Measurements from ENCODE around the gene ANKH. TPM values are rescaled to one million over a fixed set of nuclear protein-coding genes. Genes with fewer than 3 reads are reported as not detected.

The ANKH gene
- total RNA-seq, 1 experiment from 2014 or later, result 65.2 TPM

GRCh38 chr5:14810282-14810681 is 61.3 kb downstream of the ANKH start:
- DNase-seq (ENCODE audit: low read depth, low spot score), result no peak
- peak overlapping the region; percentile 51 for H3K9ac ChIP-seq (ENCODE audit: low read length)
- ChIA-PET CTCF (interaction anchor here (0.7 to 1.3 kb wide), 2 partner anchors 58 to 193 kb away, joined by 3 to 5 read pairs; no protein-coding TSS in a partner anchor), POLR2A (no interaction called here), RAD21 (ENCODE audit: low non-redundant PET in 1 of 2, low total read pairs in 2 of 2, uncharacterized antibody in 2 of 2, unreplicated experiment in 2 of 2) (no interaction called here)
- no peak overlapping the region for H2AFZ ChIP-seq (ENCODE audit: low read depth, low read length, poor library complexity, severe bottlenecking)
- no peaks in the 10 kb centered on the region for H3K9me2 ChIP-seq (ENCODE audit: insufficient read depth)
- no peaks in the 10 kb centered on the region for H3K36me3 ChIP-seq (ENCODE audit: control insufficient read depth in 1 of 2, insufficient read depth in 2 of 2, low read length in 2 of 2)
- H4K20me1 ChIP-seq (ENCODE audit: insufficient read depth), result no peaks in the 10 kb centered on the region
- no TSS peak for BruUV-seq (replicated peaks)
- no peaks in the 10 kb centered on the region for H3K27me3 ChIP-seq (ENCODE audit: insufficient read depth, low read length)
- H3K79me2 ChIP-seq (ENCODE audit: insufficient read depth, low read length), result no peaks in the 10 kb centered on the region
- no peak; the same call in 1 of the 2 replicates for ATAC-seq
- TF ChIP-seq EZH2 (IDR thresholded peaks at IDR 0.05) (no peak), RAD21 (IDR thresholded peaks at IDR 0.05; ENCODE audit: low read depth) (no peak), POLR2AphosphoS5 (IDR thresholded peaks at IDR 0.05; ENCODE audit: low read depth, low read length) (no peak), SRF (IDR thresholded peaks at IDR 0.05; ENCODE audit: low read depth) (no peak), ZNF274 (IDR thresholded peaks at IDR 0.05; ENCODE audit: low read depth, low read length) (no peak)
- intact Hi-C loops (cut with micrococcal nuclease), result no loop called here
- H3K4me2 ChIP-seq (ENCODE audit: low read length), result peak overlapping the region; percentile 78
- no peaks in the 10 kb centered on the region for H3K9me3 ChIP-seq (ENCODE audit: control insufficient read depth in 1 of 2, insufficient read depth in 1 of 2, low read depth in 1 of 2, low read length in 2 of 2)
- peak overlapping the region; percentile 79 for H3K27ac ChIP-seq (ENCODE audit: low read depth, low read length)
- H3K4me3 ChIP-seq (replicated peaks in 1 of 2; ENCODE audit: low read depth in 1 of 2, low read length in 2 of 2), result peak overlapping the region; percentile 14 to 50
- H3K4me1 ChIP-seq (ENCODE audit: control insufficient read depth in 1 of 2, insufficient read depth in 2 of 2, low read length in 2 of 2), result peaks cover 27 to 39% of the 10 kb centered on the region in 2 experiments

- CTCF ChIA-PET, result interaction anchor here (0.7 to 1.3 kb wide), 2 partner anchors 59 to 194 kb away, joined by 3 to 5 read pairs; no protein-coding TSS in a partner anchor
- intact Hi-C loops (cut with micrococcal nuclease), result no loop called here
- ATAC-seq (peak; percentile 95), DNase-seq (ENCODE audit: low read depth, low spot score) (peak; percentile 79)
- RAD21 ChIA-PET (ENCODE audit: low non-redundant PET in 1 of 2, low total read pairs in 2 of 2, uncharacterized antibody in 2 of 2, unreplicated experiment in 2 of 2), result interaction anchor here in 1 of 2 experiments (0.6 kb wide), 1 partner anchor 1078 kb away, joined by 3 read pairs; no protein-coding TSS in a partner anchor
- Histone ChIP-seq H3K4me3 (replicated peaks in 1 of 2; ENCODE audit: low read depth in 1 of 2, low read length in 2 of 2) (peak overlapping the region; percentile 14 to 50), H3K4me2 (ENCODE audit: low read length) (peak overlapping the region; percentile 78), H3K27ac (ENCODE audit: low read depth, low read length) (peak overlapping the region; percentile 79), H3K9me3 (ENCODE audit: control insufficient read depth in 1 of 2, insufficient read depth in 1 of 2, low read depth in 1 of 2, low read length in 2 of 2) (no peaks in the 10 kb centered on the region), H3K9me2 (ENCODE audit: insufficient read depth) (no peaks in the 10 kb centered on the region), H3K9ac (ENCODE audit: low read length) (peak overlapping the region; percentile 51), H3K4me1 (ENCODE audit: control insufficient read depth in 1 of 2, insufficient read depth in 2 of 2, low read length in 2 of 2) (peaks cover 27 to 39% of the 10 kb centered on the region in 2 experiments), H2AFZ (ENCODE audit: low read depth, low read length, poor library complexity, severe bottlenecking) (peak overlapping the region; percentile 48), H4K20me1 (ENCODE audit: insufficient read depth) (no peaks in the 10 kb centered on the region), H3K36me3 (ENCODE audit: control insufficient read depth in 1 of 2, insufficient read depth in 2 of 2, low read length in 2 of 2) (no peaks in the 10 kb centered on the region), H3K27me3 (ENCODE audit: insufficient read depth, low read length) (no peaks in the 10 kb centered on the region), H3K79me2 (ENCODE audit: insufficient read depth, low read length) (no peaks in the 10 kb centered on the region)
- POLR2A ChIA-PET, result no interaction called here
- BruUV-seq (replicated peaks), result no TSS peak
- TF ChIP-seq MAX (IDR thresholded peaks at IDR 0.05), result peak; percentile 62; the same call in 1 of the 2 replicates
- no peak for TF ChIP-seq ZNF274 (IDR thresholded peaks at IDR 0.05; ENCODE audit: low read depth, low read length)
- TF ChIP-seq SIN3A (IDR thresholded peaks at IDR 0.05; ENCODE audit: low read depth), result peak; percentile 44; the same call in 1 of the 2 replicates
- TF ChIP-seq SP1 (IDR thresholded peaks at IDR 0.05; ENCODE audit: low read depth), result peak; percentile 87
- TF ChIP-seq ELF1 (IDR thresholded peaks at IDR 0.05; ENCODE audit: borderline replicate concordance, low read depth), result peak; percentile 26; the same call in 1 of the 2 replicates
- TF ChIP-seq POLR2AphosphoS5 (IDR thresholded peaks at IDR 0.05; ENCODE audit: low read depth, low read length), result peak; percentile 52; the same call in 1 of the 2 replicates
- TF ChIP-seq CEBPB (IDR thresholded peaks at IDR 0.05; ENCODE audit: low read depth), result peak; percentile 73
- TF ChIP-seq EZH2phosphoT487 (IDR thresholded peaks at IDR 0.05; ENCODE audit: borderline replicate concordance), result no peak
- peak; percentile 95 for TF ChIP-seq JUND (IDR thresholded peaks at IDR 0.05)
- peak; percentile 61 for TF ChIP-seq ZBTB33 (IDR thresholded peaks at IDR 0.05; ENCODE audit: extremely low read depth, insufficient replicate concordance, low read length)
- TF ChIP-seq CTCF (IDR thresholded peaks at IDR 0.05 in 2 of 3, conservative IDR thresholded peaks at IDR 0.05 in 1 of 3; ENCODE audit: borderline replicate concordance in 1 of 3, insufficient read depth in 1 of 3, low read depth in 2 of 3, low read length in 2 of 3), result no peak
- peak; percentile 59; the same call in 1 of the 2 replicates for TF ChIP-seq CBX3 (IDR thresholded peaks at IDR 0.05; ENCODE audit: low read depth)
Measured at GRCh38 chr5:14809369-14810155, 62.0 kb downstream of the ANKH start.
